ENCODE measurements around the gene COX10. TPM values are rescaled to one million over a fixed set of nuclear protein-coding genes. Genes with fewer than 3 reads are reported as not detected.
"Not testable (repeated sequence)": the region's sequence is repeated elsewhere in the genome, so short reads cannot be mapped to it uniquely, and the experiment has no call there.

COX10 gene
- total RNA-seq, 1 donor from 2014 or later: 11.8 TPM

DNA sequence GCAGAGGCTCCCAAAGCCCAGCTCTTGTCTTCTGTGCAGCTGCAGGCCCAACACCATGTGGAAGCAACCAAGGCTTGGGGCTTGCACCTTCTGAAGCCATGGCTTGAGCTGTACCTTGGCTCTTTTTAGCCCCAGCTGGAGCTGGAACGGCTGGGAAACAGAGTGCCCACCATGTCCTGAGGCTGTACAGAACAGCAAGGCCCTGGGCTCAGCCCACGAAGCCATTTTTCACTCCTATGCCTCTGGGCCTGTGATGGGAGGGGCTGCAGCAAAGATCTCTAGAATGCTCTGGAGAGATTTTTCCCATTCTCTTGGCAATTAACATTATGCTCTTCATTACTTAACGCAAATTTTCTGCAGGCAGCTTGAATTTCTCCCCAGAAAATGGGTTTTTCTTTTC is 99.3 kb downstream of the COX10 start:
- no peaks in the 10 kb centered on the region for H3K36me3 ChIP-seq (ENCODE audit: control insufficient read depth, insufficient read depth, low read length)
- FAIRE-seq (no peak), DNase-seq (ENCODE audit: low read depth) (no peak)
- TF ChIP-seq, protein P1, sequence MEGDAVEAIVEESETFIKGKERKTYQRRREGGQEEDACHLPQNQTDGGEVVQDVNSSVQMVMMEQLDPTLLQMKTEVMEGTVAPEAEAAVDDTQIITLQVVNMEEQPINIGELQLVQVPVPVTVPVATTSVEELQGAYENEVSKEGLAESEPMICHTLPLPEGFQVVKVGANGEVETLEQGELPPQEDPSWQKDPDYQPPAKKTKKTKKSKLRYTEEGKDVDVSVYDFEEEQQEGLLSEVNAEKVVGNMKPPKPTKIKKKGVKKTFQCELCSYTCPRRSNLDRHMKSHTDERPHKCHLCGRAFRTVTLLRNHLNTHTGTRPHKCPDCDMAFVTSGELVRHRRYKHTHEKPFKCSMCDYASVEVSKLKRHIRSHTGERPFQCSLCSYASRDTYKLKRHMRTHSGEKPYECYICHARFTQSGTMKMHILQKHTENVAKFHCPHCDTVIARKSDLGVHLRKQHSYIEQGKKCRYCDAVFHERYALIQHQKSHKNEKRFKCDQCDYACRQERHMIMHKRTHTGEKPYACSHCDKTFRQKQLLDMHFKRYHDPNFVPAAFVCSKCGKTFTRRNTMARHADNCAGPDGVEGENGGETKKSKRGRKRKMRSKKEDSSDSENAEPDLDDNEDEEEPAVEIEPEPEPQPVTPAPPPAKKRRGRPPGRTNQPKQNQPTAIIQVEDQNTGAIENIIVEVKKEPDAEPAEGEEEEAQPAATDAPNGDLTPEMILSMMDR (IDR thresholded peaks at IDR 0.05; ENCODE audit: insufficient read depth, low read length, severe bottlenecking): no peak
- H3K4me3 ChIP-seq (ENCODE audit: low read depth, low read length): no peak overlapping the region
- H3K27me3 ChIP-seq (ENCODE audit: control insufficient read depth, insufficient read depth, low read length): no peaks in the 10 kb centered on the region

DNA sequence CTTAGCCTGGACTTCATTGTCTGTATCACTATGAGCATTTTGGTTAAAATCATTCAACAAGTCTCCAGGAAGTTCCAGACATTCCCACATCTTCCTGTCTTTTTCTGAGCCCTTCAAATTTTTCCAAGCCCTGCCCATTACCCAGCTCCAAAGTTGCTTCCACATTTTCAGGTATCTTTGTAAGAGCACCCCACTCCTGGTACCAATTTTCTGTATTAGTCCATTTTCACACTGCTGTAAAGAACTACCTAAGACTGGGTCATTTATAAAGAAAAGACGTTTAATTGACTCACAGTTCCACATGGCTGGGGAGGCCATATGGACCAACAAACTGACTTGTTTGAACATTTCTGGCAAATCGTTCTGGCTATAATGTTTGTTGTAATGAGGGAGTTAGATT is 100.0 kb downstream of the COX10 start:
- H3K27me3 ChIP-seq (ENCODE audit: control insufficient read depth, insufficient read depth, low read length): no peaks in the 10 kb centered on the region
- no peak for DNase-seq (ENCODE audit: low read depth)
- no peaks in the 10 kb centered on the region for H3K36me3 ChIP-seq (ENCODE audit: control insufficient read depth, insufficient read depth, low read length)
- FAIRE-seq: no peak
- no peak overlapping the region for H3K4me3 ChIP-seq (ENCODE audit: low read depth, low read length)
- TF ChIP-seq, protein P1 (IDR thresholded peaks at IDR 0.05; ENCODE audit: insufficient read depth, low read length, severe bottlenecking): no peak

DNA sequence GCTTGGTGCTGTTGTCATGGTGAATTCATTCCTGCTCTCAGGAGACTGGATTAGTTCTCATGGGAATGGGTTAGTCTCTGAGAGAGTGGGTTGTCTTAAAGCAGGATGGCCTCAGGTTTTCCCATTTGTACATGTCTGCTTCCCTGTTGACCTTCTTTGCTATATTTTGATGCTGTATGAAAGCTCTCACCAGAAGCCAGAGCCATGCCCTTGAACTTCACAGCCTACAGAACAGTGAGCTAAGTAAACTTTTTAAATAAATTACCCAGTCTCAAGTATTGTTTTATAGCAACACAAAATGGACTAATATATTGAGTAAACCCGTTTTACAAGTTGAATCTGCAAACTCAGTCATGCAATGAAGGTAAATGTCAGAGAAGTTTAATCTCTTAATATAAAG is 100.6 kb downstream of the COX10 start:
- H3K27me3 ChIP-seq (ENCODE audit: control insufficient read depth, insufficient read depth, low read length): no peaks in the 10 kb centered on the region
- no peak for FAIRE-seq
- TF ChIP-seq, protein P1 (IDR thresholded peaks at IDR 0.05; ENCODE audit: insufficient read depth, low read length, severe bottlenecking): no peak
- DNase-seq (ENCODE audit: low read depth): no peak
- H3K36me3 ChIP-seq (ENCODE audit: control insufficient read depth, insufficient read depth, low read length): no peaks in the 10 kb centered on the region
- H3K4me3 ChIP-seq (ENCODE audit: low read depth, low read length): no peak overlapping the region

DNA sequence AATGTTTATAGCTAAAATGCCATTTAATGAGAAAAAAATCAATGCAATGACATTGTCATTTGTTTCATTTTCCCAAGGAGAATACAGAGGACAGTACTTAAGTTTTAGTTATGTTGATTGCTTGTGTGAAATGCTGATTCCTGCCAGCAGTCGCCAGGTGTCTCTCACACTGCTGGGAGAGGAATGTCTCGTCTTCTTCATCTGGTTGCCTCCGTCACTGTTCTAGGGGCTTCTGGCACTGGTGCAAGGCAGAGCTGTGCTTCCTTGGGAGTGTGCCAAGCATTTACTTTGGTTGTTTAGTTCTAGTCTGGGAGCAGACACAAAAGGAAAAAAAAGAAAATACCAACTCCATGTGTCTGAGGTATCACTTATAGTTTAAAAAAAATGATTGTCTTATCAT is 107.7 kb downstream of the COX10 start:
- not testable (repeated sequence) for H3K4me3 ChIP-seq (ENCODE audit: low read depth, low read length); H3K27me3 ChIP-seq (ENCODE audit: control insufficient read depth, insufficient read depth, low read length); DNase-seq (ENCODE audit: low read depth); H3K36me3 ChIP-seq (ENCODE audit: control insufficient read depth, insufficient read depth, low read length)
- FAIRE-seq: peak; percentile 76

DNA sequence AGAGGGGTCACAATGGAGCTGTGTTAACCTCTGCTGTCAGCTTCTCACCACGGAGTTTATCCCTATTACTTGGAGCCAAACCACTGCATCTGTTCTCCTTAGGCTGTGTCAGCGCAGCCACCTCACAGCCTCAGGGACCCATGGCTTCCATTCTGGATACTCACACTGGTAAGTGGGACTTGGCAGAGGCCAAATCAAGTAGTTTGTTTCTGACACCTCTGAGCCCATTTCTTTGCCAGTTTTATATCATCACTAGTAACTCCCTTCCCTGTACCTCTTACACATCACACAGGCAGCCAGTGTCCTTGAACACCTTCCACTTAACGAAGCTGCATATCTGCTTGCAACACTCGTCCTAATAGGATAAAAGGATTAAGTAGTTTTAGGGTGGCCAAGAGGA is 108.5 kb downstream of the COX10 start:
- H3K27me3 ChIP-seq (ENCODE audit: control insufficient read depth, insufficient read depth, low read length); DNase-seq (ENCODE audit: low read depth); H3K4me3 ChIP-seq (ENCODE audit: low read depth, low read length); H3K36me3 ChIP-seq (ENCODE audit: control insufficient read depth, insufficient read depth, low read length): not testable (repeated sequence)
- FAIRE-seq: peak; percentile 18

DNA sequence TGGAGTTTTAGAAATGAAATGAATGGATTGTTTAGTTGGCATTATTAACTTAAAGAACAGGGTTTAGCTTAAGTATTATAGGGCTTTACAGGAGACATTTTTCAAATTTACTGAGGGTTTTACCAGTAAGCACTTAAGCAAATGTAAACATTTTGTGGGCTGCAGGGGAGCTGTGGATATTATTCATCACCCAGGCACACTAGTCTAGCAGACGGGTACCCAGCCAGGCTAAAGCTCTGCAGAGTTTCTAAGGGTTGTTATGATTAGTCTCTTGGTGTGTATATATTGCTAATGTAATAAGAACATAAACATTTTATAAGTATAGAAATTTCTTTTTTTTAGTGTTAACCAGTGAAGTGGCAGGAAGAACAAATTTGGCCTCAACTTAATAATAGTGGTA is 110.6 kb downstream of the COX10 start:
- H3K4me3 ChIP-seq (ENCODE audit: low read depth, low read length); H3K36me3 ChIP-seq (ENCODE audit: control insufficient read depth, insufficient read depth, low read length); H3K27me3 ChIP-seq (ENCODE audit: control insufficient read depth, insufficient read depth, low read length); DNase-seq (ENCODE audit: low read depth); FAIRE-seq: not testable (repeated sequence)

DNA sequence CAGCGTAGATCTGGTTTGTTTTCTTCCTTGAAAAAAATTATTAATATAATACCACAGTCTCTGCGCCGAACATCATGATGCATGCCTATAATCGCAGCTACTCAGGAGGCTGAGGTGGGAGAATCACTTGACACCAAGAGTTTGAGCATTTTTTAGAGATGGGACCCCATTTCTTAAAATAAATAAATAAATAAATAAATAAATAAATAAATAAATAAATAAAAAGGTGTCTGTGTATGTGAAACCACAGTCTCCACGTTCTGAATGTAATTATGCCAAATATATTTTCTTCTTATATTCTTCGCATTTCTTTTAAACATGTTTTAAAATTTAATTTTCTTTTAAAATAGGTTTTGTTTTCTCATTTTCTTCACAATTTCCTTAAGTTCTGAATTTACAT is 112.8 kb downstream of the COX10 start:
- not testable (repeated sequence) for DNase-seq (ENCODE audit: low read depth); H3K4me3 ChIP-seq (ENCODE audit: low read depth, low read length); FAIRE-seq; H3K27me3 ChIP-seq (ENCODE audit: control insufficient read depth, insufficient read depth, low read length); H3K36me3 ChIP-seq (ENCODE audit: control insufficient read depth, insufficient read depth, low read length)

DNA sequence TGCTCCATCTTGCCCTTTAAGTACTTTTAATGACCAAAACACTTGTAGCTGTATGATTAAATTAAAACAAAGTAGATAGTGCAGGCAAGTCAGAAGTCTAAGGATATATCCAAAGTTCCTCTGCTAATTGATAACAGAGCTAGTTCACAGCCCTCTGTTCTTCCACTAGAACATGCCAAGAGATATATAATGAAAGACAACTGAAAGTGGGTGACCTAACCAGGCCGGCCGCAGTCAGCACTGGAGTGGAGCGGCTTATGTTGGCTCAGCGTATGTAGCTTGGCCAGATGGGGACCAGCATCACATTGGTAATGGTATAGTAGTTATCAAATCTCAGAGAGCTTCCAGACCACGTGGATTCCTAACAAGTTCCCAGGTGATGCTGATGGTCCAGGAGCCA is 115.2 kb downstream of the COX10 start:
- FAIRE-seq: peak; percentile 85

DNA sequence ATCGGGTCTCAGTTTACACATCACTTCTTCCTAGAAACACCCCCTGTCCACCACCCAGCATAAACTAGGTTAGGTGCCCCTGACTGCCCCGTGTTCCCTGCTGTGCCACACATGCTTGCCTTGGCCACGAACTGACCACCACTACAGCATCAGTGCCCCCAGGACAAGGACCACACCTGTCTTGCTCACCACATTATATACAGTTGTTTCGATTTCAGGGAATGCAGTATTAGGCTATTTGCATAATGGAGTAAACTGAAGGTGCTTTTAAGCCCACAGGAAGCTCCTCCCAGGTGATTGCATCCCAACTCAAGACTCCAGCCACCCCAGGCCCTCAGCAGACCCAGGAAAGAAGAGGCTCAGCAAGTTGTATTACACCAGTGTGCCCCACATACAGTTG is 117.1 kb downstream of the COX10 start:
- DNase-seq (ENCODE audit: low read depth); H3K27me3 ChIP-seq (ENCODE audit: control insufficient read depth, insufficient read depth, low read length); FAIRE-seq; H3K4me3 ChIP-seq (ENCODE audit: low read depth, low read length); H3K36me3 ChIP-seq (ENCODE audit: control insufficient read depth, insufficient read depth, low read length): not testable (repeated sequence)

More for the DNA sequence above, 115.2 kb downstream of the COX10 start:
- H3K36me3 ChIP-seq (ENCODE audit: control insufficient read depth, insufficient read depth, low read length); H3K27me3 ChIP-seq (ENCODE audit: control insufficient read depth, insufficient read depth, low read length); H3K4me3 ChIP-seq (ENCODE audit: low read depth, low read length); DNase-seq (ENCODE audit: low read depth): not testable (repeated sequence)

DNA sequence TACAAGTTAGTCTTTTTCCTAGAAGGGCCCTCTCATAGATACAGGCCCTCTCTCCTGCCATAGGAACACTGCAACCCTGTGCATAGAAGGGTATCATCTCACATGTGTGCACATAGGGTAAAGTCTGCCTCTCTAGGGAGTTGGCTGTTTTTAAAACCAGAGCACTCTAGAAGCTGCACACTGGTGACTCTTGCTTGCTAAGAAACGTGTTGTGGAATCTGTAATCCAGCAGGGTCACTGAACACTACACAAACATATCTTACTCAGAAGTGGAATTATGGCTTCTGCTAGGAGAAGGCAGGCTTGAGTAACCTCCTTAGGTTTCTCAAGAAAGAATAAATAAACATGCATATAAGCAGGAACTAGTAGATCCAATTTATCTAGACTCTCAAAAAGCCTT is 121.5 kb downstream of the COX10 start:
- not testable (repeated sequence) for H3K27me3 ChIP-seq (ENCODE audit: control insufficient read depth, insufficient read depth, low read length); H3K36me3 ChIP-seq (ENCODE audit: control insufficient read depth, insufficient read depth, low read length); H3K4me3 ChIP-seq (ENCODE audit: low read depth, low read length); DNase-seq (ENCODE audit: low read depth)
- FAIRE-seq: peak; percentile 88

DNA sequence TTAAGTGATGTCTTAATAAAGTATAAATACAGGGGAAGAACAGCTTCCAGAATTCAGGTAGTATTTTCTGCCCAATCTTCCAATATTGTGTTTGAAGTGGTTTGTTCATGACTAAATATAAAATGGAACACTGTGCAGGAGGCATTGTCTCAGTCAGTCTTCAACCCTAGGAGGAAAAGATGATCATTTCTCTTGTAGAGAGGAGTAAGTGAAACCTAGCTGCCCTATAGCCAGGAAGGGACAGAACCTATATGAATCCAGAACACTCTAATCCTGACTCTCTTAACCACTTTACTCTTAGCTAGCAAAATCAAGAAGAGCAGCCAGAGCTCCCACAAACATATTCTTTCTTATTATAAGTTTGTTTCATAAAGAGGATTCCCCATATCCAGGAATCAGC is 122.2 kb downstream of the COX10 start:
- not testable (repeated sequence) for FAIRE-seq; DNase-seq (ENCODE audit: low read depth); H3K36me3 ChIP-seq (ENCODE audit: control insufficient read depth, insufficient read depth, low read length); H3K27me3 ChIP-seq (ENCODE audit: control insufficient read depth, insufficient read depth, low read length); H3K4me3 ChIP-seq (ENCODE audit: low read depth, low read length)

DNA sequence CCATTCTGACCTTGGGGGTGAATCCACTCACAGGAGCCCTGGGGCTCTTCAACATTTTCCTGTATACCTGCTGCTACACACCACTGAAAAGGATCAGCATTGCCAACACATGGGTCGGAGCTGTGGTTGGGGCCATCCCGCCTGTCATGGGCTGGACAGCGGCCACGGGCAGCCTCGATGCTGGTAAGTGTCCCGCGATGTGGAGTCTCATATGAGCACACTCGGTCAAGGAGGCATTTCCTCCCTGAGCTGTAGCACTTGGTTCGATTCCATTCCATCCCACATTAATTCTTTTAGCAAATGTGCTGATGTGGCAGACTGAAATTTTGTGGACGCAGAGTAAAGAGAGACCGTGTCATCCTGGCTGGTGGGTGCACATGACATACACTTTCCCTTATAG is 122.7 kb downstream of the COX10 start:
- FAIRE-seq: peak; percentile 18
- not testable (repeated sequence) for H3K36me3 ChIP-seq (ENCODE audit: control insufficient read depth, insufficient read depth, low read length); H3K4me3 ChIP-seq (ENCODE audit: low read depth, low read length); H3K27me3 ChIP-seq (ENCODE audit: control insufficient read depth, insufficient read depth, low read length); DNase-seq (ENCODE audit: low read depth)

Measured in bronchial epithelial cell (primary cell).